ENCODE measurements around the gene TNFRSF6B.
"Not testable (repeated sequence)": the region's sequence is repeated elsewhere in the genome, so short reads cannot be mapped to it uniquely, and the experiment has no call there.

The TNFRSF6B gene

GRCh38 chr20:63667858-63668257 lies 28.6 kb upstream of the TNFRSF6B start:
- in situ Hi-C loops (cut with MboI; ENCODE audit: low sequenced_read_pairs, unreplicated experiment): no loop called here
- no peak for DNase-seq (ENCODE audit: low spot score)
- TF ChIP-seq CTCF (IDR thresholded peaks at IDR 0.05; ENCODE audit: borderline replicate concordance, control extremely low read depth, extremely low read depth, insufficient read depth, missing control alignments): no peak

- no peak for TF ChIP-seq CTCF (IDR thresholded peaks at IDR 0.05; ENCODE audit: borderline replicate concordance, control extremely low read depth, extremely low read depth, insufficient read depth, missing control alignments)
- no peak for DNase-seq (ENCODE audit: low spot score)
- in situ Hi-C loops (cut with MboI; ENCODE audit: low sequenced_read_pairs, unreplicated experiment): no loop called here
Observed at GRCh38 chr20:63668351-63668750, 28.1 kb upstream of the TNFRSF6B start.

GRCh38 chr20:63671695-63672094 lies 24.8 kb upstream of the TNFRSF6B start:
- DNase-seq (ENCODE audit: low spot score); in situ Hi-C loops (cut with MboI; ENCODE audit: low sequenced_read_pairs, unreplicated experiment): not testable (repeated sequence)

GRCh38 chr20:63672666-63673065 lies 23.8 kb upstream of the TNFRSF6B start:
- in situ Hi-C loops (cut with MboI; ENCODE audit: low sequenced_read_pairs, unreplicated experiment): no loop called here
- no peak for DNase-seq (ENCODE audit: low spot score)
- no peak for TF ChIP-seq CTCF (IDR thresholded peaks at IDR 0.05; ENCODE audit: borderline replicate concordance, control extremely low read depth, extremely low read depth, insufficient read depth, missing control alignments)

- DNase-seq (ENCODE audit: low spot score): no peak
- no peak for TF ChIP-seq CTCF (IDR thresholded peaks at IDR 0.05; ENCODE audit: borderline replicate concordance, control extremely low read depth, extremely low read depth, insufficient read depth, missing control alignments)
Observed at GRCh38 chr20:63673951-63674350, 22.5 kb upstream of the TNFRSF6B start.

GRCh38 chr20:63675681-63676368 lies 20.6 kb upstream of the TNFRSF6B start:
- no peak for DNase-seq (ENCODE audit: low spot score)
- in situ Hi-C loops (cut with MboI; ENCODE audit: low sequenced_read_pairs, unreplicated experiment): no loop called here
- TF ChIP-seq CTCF (IDR thresholded peaks at IDR 0.05; ENCODE audit: borderline replicate concordance, control extremely low read depth, extremely low read depth, insufficient read depth, missing control alignments): no peak

More at GRCh38 chr20:63673951-63674350, 22.5 kb upstream of the TNFRSF6B start:
- in situ Hi-C loops (cut with MboI; ENCODE audit: low sequenced_read_pairs, unreplicated experiment): no loop called here

GRCh38 chr20:63678071-63678470 lies 18.4 kb upstream of the TNFRSF6B start:
- TF ChIP-seq CTCF (IDR thresholded peaks at IDR 0.05; ENCODE audit: borderline replicate concordance, control extremely low read depth, extremely low read depth, insufficient read depth, missing control alignments): no peak
- DNase-seq (ENCODE audit: low spot score): no peak
- in situ Hi-C loops (cut with MboI; ENCODE audit: low sequenced_read_pairs, unreplicated experiment): no loop called here

Measured in GM13976 (cell line).